Measurements from ENCODE around the gene TBXT.

Gene TBXT

GRCh38 chr6:166115609-166116008, 52.0 kb downstream of the TBXT start:
- no peak for DNase-seq (ENCODE audit: low read depth in 3 of 3)

DNA sequence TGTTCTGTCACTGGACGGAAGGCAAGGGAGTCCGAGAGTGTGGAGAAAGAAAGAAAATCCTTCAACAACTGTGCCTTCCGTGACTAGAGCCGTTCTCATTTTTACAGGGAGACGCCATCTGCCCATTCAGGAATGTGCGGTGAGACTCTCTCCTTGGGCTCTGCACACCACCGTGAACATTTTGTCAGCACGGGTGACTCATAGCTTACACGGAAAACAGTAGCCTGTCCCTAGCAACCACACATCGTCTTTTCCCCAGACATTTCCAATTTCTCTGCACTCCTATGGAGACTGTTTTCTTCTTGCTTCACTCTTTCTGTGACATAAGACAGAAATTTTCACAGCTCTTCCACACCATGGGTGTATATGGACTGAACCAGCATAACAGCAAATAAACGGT, 55.1 kb downstream of the TBXT start:
- no peak for DNase-seq (ENCODE audit: low read depth in 3 of 3)

- no peak for DNase-seq (ENCODE audit: low read depth in 3 of 3)
These were observed 58.0 kb downstream of the TBXT start for GRCh38 chr6:166109608-166110007.
